K562 (cell line): ENCODE data around the gene DBX1. TPM values are rescaled to one million over a fixed set of nuclear protein-coding genes. Genes with fewer than 3 reads are reported as not detected.
"Not testable (repeated sequence)": the region's sequence is repeated elsewhere in the genome, so short reads cannot be mapped to it uniquely, and the experiment has no call there.

ENCODE experiments used
- ATAC-seq: fragments of 200-7000 bp; cut with Tn5 transposase; 3 replicates; pipeline ENCODE4 v1.9.1; 2020; ENCODE audit warnings: moderate library complexity
- BruUV-seq: library from RNA; stranded (reverse); fragments of 400-500 nt; replicated peaks from 2 replicates; lab custom pipeline; 2021; lab: Mats Ljungman, UMichigan
- CTCF ChIA-PET: fragments of 300-600 bp; formaldehyde crosslinking; extraction: SDS; loops from one replicate; lab custom pipeline; 2021; ENCODE audit warnings: low intra/inter-chr PET ratio; lab: Yijun Ruan, JAX
- POLR2A ChIA-PET: fragments of 300-600, 350-650 bp; sonication (Branson Sonifier 250); formaldehyde crosslinking; extraction: SDS; loops from one replicate; lab custom pipeline; 2021; ENCODE audit warnings: antibody characterized with exemption, inconsistent platforms; lab: Yijun Ruan, JAX
- DNase-seq, 4 experiments: peaks; one replicate each; pipeline versions ENCODE4 v3.0.0 to v3.0.0-alpha.2; 2011 to 2018; ENCODE audit warnings: low spot score in 3 of 4, mixed read lengths in 3 of 4; ENCODE audit errors: extremely low read depth in 1 of 4
- FAIRE-seq: peaks from 2 replicates; lab custom pipeline; 2011; peaks lifted over from hg19 to GRCh38; lab: Jason Lieb, UNC
- H2AFZ ChIP-seq: 2 replicates; pipeline ENCODE4 v1.6.0; 2011; ENCODE audit warnings: low read depth, low read length, control low read depth, inconsistent platforms
- H3K27ac ChIP-seq: fragments of 200-600 bp; 3 replicates; pipeline ENCODE4 v1.8.0; 2011; ENCODE audit warnings: low read depth, mild to moderate bottlenecking, control low read depth, inconsistent platforms, low read length, moderate library complexity, mixed read lengths; ENCODE audit errors: extremely low read depth
- H3K27me3 ChIP-seq, 2 experiments: fragments of 300-600 bp in 1 of 2; 2 replicates in 1 of 2; 3 replicates in 1 of 2; pipeline versions ENCODE4 v1.6.0 to v1.8.0; 2011; ENCODE audit warnings: inconsistent platforms in 2 of 2, low read length in 2 of 2, mild to moderate bottlenecking in 1 of 2, mixed read lengths in 1 of 2, moderate library complexity in 1 of 2; ENCODE audit not compliant: control insufficient read depth in 2 of 2, insufficient read depth in 2 of 2
- H3K36me3 ChIP-seq: fragments of 300-600 bp; 3 replicates; pipeline ENCODE4 v1.8.0; 2011; ENCODE audit warnings: mild to moderate bottlenecking, low read length, inconsistent platforms; ENCODE audit not compliant: control insufficient read depth, insufficient read depth
- H3K4me1 ChIP-seq, 2 experiments: fragments of 200-600 bp in 1 of 2; replicated peaks in 1 of 2; 2 replicates in 1 of 2; 3 replicates in 1 of 2; pipeline versions ENCODE4 v1.5.1 to v1.8.0; 2011; ENCODE audit warnings: inconsistent platforms in 2 of 2, low read length in 2 of 2, mild to moderate bottlenecking in 1 of 2, mixed read lengths in 1 of 2, moderate library complexity in 1 of 2; ENCODE audit not compliant: control insufficient read depth in 2 of 2, insufficient read depth in 2 of 2
- H3K4me2 ChIP-seq: 2 replicates; pipeline ENCODE4 v1.6.1; 2011; ENCODE audit warnings: low read length, control low read depth, inconsistent platforms, mixed read lengths; ENCODE audit not compliant: insufficient read depth
- H3K4me3 ChIP-seq: fragments of 200-600 bp; sonication (generic), shearing (Covaris generic); 2 replicates; pipeline ENCODE4 v1.5.1; 2016; ENCODE audit warnings: control low read depth, inconsistent platforms
- H3K79me2 ChIP-seq: fragments of 200-600 bp; 3 replicates; pipeline ENCODE4 v1.8.0; 2011; ENCODE audit warnings: low read length, inconsistent platforms; ENCODE audit not compliant: control insufficient read depth, insufficient read depth
- H3K9ac ChIP-seq, 2 experiments: 2 replicates each; pipeline versions ENCODE4 v1.6.0 to v1.6.1; 2011; ENCODE audit warnings: low read depth in 2 of 2, low read length in 2 of 2, control low read depth in 1 of 2, inconsistent platforms in 1 of 2, mild to moderate bottlenecking in 1 of 2, mixed read lengths in 1 of 2; ENCODE audit not compliant: insufficient read depth in 1 of 2
- H3K9me1 ChIP-seq: one replicate; pipeline ENCODE4 v1.6.0; 2011; ENCODE audit warnings: inconsistent platforms, mild to moderate bottlenecking, low read length, moderate library complexity; ENCODE audit not compliant: control insufficient read depth, insufficient read depth
- H3K9me3 ChIP-seq: replicated peaks from 2 replicates; pipeline ENCODE4 v1.5.1; 2011; ENCODE audit warnings: low read depth, low read length, inconsistent platforms; ENCODE audit not compliant: control insufficient read depth, insufficient read depth
- H4K20me1 ChIP-seq: replicated peaks from 2 replicates; pipeline ENCODE4 v1.6.1; 2011; ENCODE audit warnings: low read length, inconsistent platforms, mixed read lengths; ENCODE audit not compliant: control insufficient read depth, insufficient read depth
- CREB3 ChIP-seq: fragments of 450-650 bp; conservative IDR thresholded peaks from 2 replicates; pipeline ENCODE4 v1.6.1; 2016; ENCODE audit warnings: missing genetic modification characterization, low read depth, mild to moderate bottlenecking, missing compliant biosample characterization, moderate library complexity
- DMBX1 ChIP-seq: fragments of 250-450 bp; sonication (Bioruptor Pico); IDR thresholded peaks from 2 replicates; pipeline ENCODE4 v1.8.0; 2022; ENCODE audit warnings: inconsistent platforms, mild to moderate bottlenecking, moderate library complexity, borderline replicate concordance
- GTF2A2 ChIP-seq: IDR thresholded peaks from 2 replicates; pipeline ENCODE4 v1.6.1; 2016; ENCODE audit warnings: mild to moderate bottlenecking, missing genetic modification characterization, missing compliant biosample characterization
- HDAC8 ChIP-seq: fragments of 450-650 bp; IDR thresholded peaks from 2 replicates; pipeline ENCODE4 v1.6.1; 2016; ENCODE audit warnings: mild to moderate bottlenecking, missing genetic modification characterization, moderate library complexity, missing compliant biosample characterization
- ILK ChIP-seq: fragments of 450-650 bp; IDR thresholded peaks from 2 replicates; pipeline ENCODE4 v1.6.1; 2016; ENCODE audit warnings: missing genetic modification characterization, low read depth, mild to moderate bottlenecking, missing compliant biosample characterization, moderate library complexity, borderline replicate concordance
- IRF9 ChIP-seq: fragments of 450-650 bp; IDR thresholded peaks from 2 replicates; pipeline ENCODE4 v1.6.1; 2016; ENCODE audit warnings: missing biosample characterization, missing genetic modification characterization
- NR2C1 ChIP-seq, 2 experiments: fragments of 450-650 bp; IDR thresholded peaks; 2 replicates each; pipeline ENCODE4 v1.6.1; 2017; ENCODE audit warnings: mild to moderate bottlenecking in 2 of 2, antibody characterized with exemption in 1 of 2, inconsistent platforms in 1 of 2, missing compliant biosample characterization in 1 of 2, missing genetic modification characterization in 1 of 2
- NR4A1 ChIP-seq, 2 experiments: fragments of 250-450 bp in 1 of 2; fragments of 450-650 bp in 1 of 2; sonication (Bioruptor Pico) in 1 of 2; IDR thresholded peaks; 2 replicates each; pipeline versions ENCODE4 v1.4.0 to v1.6.1; 2016 to 2020; ENCODE audit warnings: mild to moderate bottlenecking in 2 of 2, missing compliant biosample characterization in 1 of 2, missing genetic modification characterization in 1 of 2, moderate library complexity in 1 of 2
- PYGO2 ChIP-seq: fragments of 450-650 bp; IDR thresholded peaks from 2 replicates; pipeline ENCODE4 v1.6.1; 2016; ENCODE audit warnings: mild to moderate bottlenecking, missing genetic modification characterization, moderate library complexity, missing compliant biosample characterization
- ZNF41 ChIP-seq: fragments of 250-450 bp; sonication (Bioruptor Pico); conservative IDR thresholded peaks from 2 replicates; pipeline ENCODE4 v1.4.0; 2020; ENCODE audit warnings: mild to moderate bottlenecking
- ZNF644 ChIP-seq: fragments of 200-800 bp; sonication (Bioruptor generic); IDR thresholded peaks from 2 replicates; pipeline ENCODE4 v1.6.1; 2016; ENCODE audit warnings: low read depth, missing genetic modification characterization, missing compliant biosample characterization
- WGBS: fragments of 100-300 bp; shearing (Covaris generic); methylation state at CpG from one replicate; pipeline ENCODE4 v1.1.6; 2016; ENCODE audit warnings: low coverage, mixed read lengths; ENCODE audit not compliant: insufficient coverage; ENCODE audit errors: missing lambda C conversion rate; 5-methylcytosine and 5-hydroxymethylcytosine counted together
- in situ Hi-C: fragments of 300-500 bp; cut with MboI; formaldehyde crosslinking; loops from 4 replicates; pipeline ENCODE4 v1.15.0; 2018; ENCODE audit warnings: inconsistent platforms, mixed read lengths
- intact Hi-C: fragments of 100-400 bp; cut with micrococcal nuclease; formaldehyde crosslinking; loops from 2 replicates; pipeline ENCODE4 v1.14.2; 2022
- polyA plus RNA-seq, 8 experiments: library from polyadenylated mRNA; depleted of rRNA in 4 of 8; stranded (reverse) in 5 of 8; unstranded in 3 of 8; fragments of >200 nt; fragmentation: Nextera tagmentation in 2 of 8; fragmentation: Illumina TruSeq in 1 of 8; extraction: Ambion mirVana in 2 of 8; extraction: Trizol in 1 of 8; gene quantifications; 2 replicates each; pipeline versions ENCODE4 v1.2.1 to v1.2.3, GENCODE V29; 2011 to 2014; ENCODE audit warnings: inconsistent platforms in 1 of 8, missing spikeins in 1 of 8
- total RNA-seq, 7 experiments: library from RNA; depleted of rRNA in 6 of 7; stranded (reverse); fragments of >200 nt in 6 of 7; fragmentation: Illumina TruSeq in 2 of 7; extraction: Trizol in 2 of 7; gene quantifications; 2 replicates each; pipeline versions ENCODE4 v1.2.1 to v1.2.3, GENCODE V29; 2011 to 2021; ENCODE audit warnings: low replicate concordance in 1 of 7
- TF ChIP-seq, protein P1 (sequence below), 3 experiments: fragments of 200-800 bp in 1 of 3; sonication (Bioruptor generic) in 1 of 3; sonication (generic) in 1 of 3; formaldehyde crosslinking in 1 of 3; IDR thresholded peaks; 2 replicates each; pipeline versions ENCODE4 v1.6.1 to v1.8.0; 2016 to 2022; ENCODE audit warnings: mild to moderate bottlenecking in 2 of 3, missing compliant biosample characterization in 2 of 3, missing genetic modification characterization in 2 of 3, missing genetic modification reagents in 1 of 3

DBX1 gene
- total and polyA plus RNA-seq, 9 of the 15 experiments (the other 6 are each of a cell fraction or from before 2014, with no cell fraction given) = not detected

DNA sequence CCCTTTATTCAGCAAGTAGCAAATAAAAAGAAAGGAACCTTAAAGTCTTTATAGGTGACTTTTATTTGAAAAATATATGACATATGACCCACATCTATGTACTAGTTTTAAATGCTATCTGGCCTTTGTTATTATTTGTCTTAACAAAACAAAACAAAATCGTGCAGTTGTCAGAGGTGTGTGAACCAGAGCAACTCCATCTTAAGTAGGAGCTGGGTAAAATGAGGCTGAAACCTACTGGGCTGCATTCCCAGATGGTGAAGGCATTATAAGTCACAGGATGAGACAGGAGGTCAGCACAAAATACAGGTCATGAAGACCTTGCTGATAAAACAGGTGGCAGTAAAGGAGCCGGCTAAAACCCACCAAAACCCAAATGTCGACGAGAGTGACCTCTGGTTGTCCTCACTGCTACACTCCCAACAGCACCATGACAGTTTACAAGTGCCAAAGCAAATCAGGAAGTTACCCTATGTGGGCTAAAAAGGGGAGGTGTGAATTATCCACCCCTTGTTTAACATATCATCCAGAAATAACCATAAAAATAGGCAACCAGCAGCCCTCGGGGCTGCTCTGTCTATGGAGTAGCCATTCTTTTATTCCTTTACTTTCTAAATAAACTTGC is 40.2 kb upstream of the DBX1 start:
- H3K27ac ChIP-seq; H3K4me2 ChIP-seq; H3K9me1 ChIP-seq; H3K36me3 ChIP-seq; BruUV-seq; H3K27me3 ChIP-seq; H4K20me1 ChIP-seq; H3K9ac ChIP-seq; FAIRE-seq; H3K9me3 ChIP-seq; DNase-seq; H3K4me1 ChIP-seq; intact Hi-C loops; CTCF ChIA-PET; H3K79me2 ChIP-seq; H3K4me3 ChIP-seq; in situ Hi-C loops; TF ChIP-seq NR2C1 (IDR thresholded peaks at IDR 0.05); NR4A1 (CRISPR knock-in tag; IDR thresholded peaks at IDR 0.05): not testable (repeated sequence)
- 5% methylated on average over 5 of the region's 5 CpGs for WGBS
- peak; percentile 22; the same call in 1 of the 3 replicates for ATAC-seq
- POLR2A ChIA-PET = interaction anchor here (1.1 to 1.3 kb wide), 2 partner anchors 9 to 10 kb away, joined by 3 read pairs; no protein-coding TSS in a partner anchor
- 0 out of 2 replicates have a peak overlapping the region, but pooled peaks have one; percentile 9 for H2AFZ ChIP-seq
- TF ChIP-seq, protein P1, sequence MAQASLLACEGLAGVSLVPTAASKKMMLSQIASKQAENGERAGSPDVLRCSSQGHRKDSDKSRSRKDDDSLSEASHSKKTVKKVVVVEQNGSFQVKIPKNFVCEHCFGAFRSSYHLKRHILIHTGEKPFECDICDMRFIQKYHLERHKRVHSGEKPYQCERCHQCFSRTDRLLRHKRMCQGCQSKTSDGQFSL (CRISPR knock-in tag; IDR thresholded peaks at IDR 0.05) = not testable (repeated sequence)
- TF ChIP-seq, protein P1 (tag; IDR thresholded peaks at IDR 0.05) = peak in 1 of 2 experiments; percentile 89; a peak in 2 of 4 replicates
- TF ChIP-seq IRF9 (tag) (peak; percentile 58; the same call in 1 of the 2 replicates), ZNF41 (CRISPR knock-in tag) (0 out of 2 replicates have a peak, but pooled peaks have one; percentile 14), PYGO2 (tag) (peak; percentile 81), CREB3 (0 out of 2 replicates have a peak, but pooled peaks have one; percentile 44), ILK (tag) (peak; percentile 30; the same call in 1 of the 2 replicates), DMBX1 (peak; percentile 68; the same call in 1 of the 2 replicates), HDAC8 (tag) (0 out of 2 replicates have a peak, but pooled peaks have one; percentile 24), NR2C1 (tag; IDR thresholded peaks at IDR 0.05) (peak; percentile 22; the same call in 1 of the 2 replicates), NR4A1 (tag; IDR thresholded peaks at IDR 0.05) (peak; percentile 74; the same call in 1 of the 2 replicates), GTF2A2 (tag) (peak; percentile 83), ZNF644 (peak; percentile 29; the same call in 1 of the 2 replicates)
